Calu3 (cell line): ENCODE data around the gene AQP5. TPM values are rescaled to one million over a fixed set of nuclear protein-coding genes. Genes with fewer than 3 reads are reported as not detected.

ENCODE experiments used
- BruUV-seq: library from RNA; stranded (reverse); fragments of 400-500 nt; replicated peaks from 2 replicates; lab custom pipeline; 2021; lab: Mats Ljungman, UMichigan
- CTCF ChIA-PET: fragments of 300-600 bp; sonication (Branson Sonifier 250); formaldehyde crosslinking; loops from one replicate; lab custom pipeline; 2022; ENCODE audit warnings: antibody characterized with exemption; lab: Charles Lee
- DNase-seq: peaks from one replicate; pipeline ENCODE4 v3.0.0; 2022
- H3K27ac Mint-ChIP-seq: one replicate; pipeline ENCODE4 v1.8.0; 2022; ENCODE audit warnings: mixed read lengths; ENCODE audit not compliant: unreplicated experiment
- H3K27me3 Mint-ChIP-seq: one replicate; pipeline ENCODE4 v1.8.0; 2022; ENCODE audit warnings: mixed read lengths; ENCODE audit not compliant: unreplicated experiment
- H3K36me3 Mint-ChIP-seq: one replicate; pipeline ENCODE4 v1.8.0; 2022; ENCODE audit warnings: mild to moderate bottlenecking, moderate library complexity, mixed read lengths; ENCODE audit not compliant: insufficient read depth, unreplicated experiment
- H3K4me1 Mint-ChIP-seq: one replicate; pipeline ENCODE4 v1.8.0; 2022; ENCODE audit warnings: mild to moderate bottlenecking, low read depth, mixed read lengths; ENCODE audit not compliant: unreplicated experiment
- H3K4me3 Mint-ChIP-seq: one replicate; pipeline ENCODE4 v1.8.0; 2022; ENCODE audit warnings: mild to moderate bottlenecking, low read depth, moderate library complexity, mixed read lengths; ENCODE audit not compliant: unreplicated experiment
- H3K9me3 Mint-ChIP-seq: one replicate; pipeline ENCODE4 v1.8.0; 2022; ENCODE audit warnings: low read depth, mixed read lengths; ENCODE audit not compliant: unreplicated experiment
- CTCF ChIP-seq: fragments of 200-600 bp; IDR thresholded peaks from one replicate; pipeline ENCODE4 v1.8.0; 2022; ENCODE audit warnings: antibody characterized with exemption; ENCODE audit not compliant: unreplicated experiment
- intact Hi-C: fragments of 100-400 bp; cut with micrococcal nuclease; formaldehyde crosslinking; loops from one replicate; pipeline ENCODE4 v1.10.0; 2022; ENCODE audit not compliant: unreplicated experiment
- total RNA-seq: library from RNA; stranded (reverse); gene quantifications from 2 replicates; pipeline ENCODE4 v1.2.3, GENCODE V29; 2022

AQP5 gene
- total RNA-seq, 1 experiment from 2014 or later, result 51.9 TPM

GRCh38 chr12:49956663-49957569, 4.8 kb upstream of the AQP5 start:
- intact Hi-C loops, result no loop called here
- peaks cover 14% of the 10 kb centered on the region for H3K27me3 Mint-ChIP-seq
- no peak overlapping the region for H3K4me3 Mint-ChIP-seq
- peaks cover 11% of the 10 kb centered on the region for H3K36me3 Mint-ChIP-seq
- BruUV-seq, result no TSS peak
- H3K27ac Mint-ChIP-seq, result no peak overlapping the region
- peaks cover 25% of the 10 kb centered on the region for H3K4me1 Mint-ChIP-seq
- H3K9me3 Mint-ChIP-seq, result no peaks in the 10 kb centered on the region
- CTCF ChIA-PET, result no interaction called here
- no peak for TF ChIP-seq CTCF
- DNase-seq, result no peak

DNA sequence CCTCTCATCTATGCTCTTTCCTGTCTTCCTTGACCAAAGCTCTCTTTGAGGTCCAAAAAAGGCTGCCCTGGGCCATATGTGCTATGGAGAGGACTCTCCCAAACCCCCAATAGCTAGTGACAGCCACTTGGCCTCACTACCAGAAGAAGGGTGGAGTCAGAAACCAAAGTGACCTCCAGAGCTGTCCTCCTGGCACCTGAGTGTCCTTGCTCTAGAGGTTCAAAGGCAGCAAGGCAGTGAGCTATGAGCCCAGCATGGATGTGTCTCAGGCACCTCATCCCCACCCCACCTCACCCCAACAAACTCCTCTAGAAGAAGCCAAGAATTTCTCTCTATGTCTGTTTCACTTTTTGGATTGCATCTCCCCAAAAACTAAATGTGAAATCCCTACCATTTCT, 4.1 kb upstream of the AQP5 start:
- no peak for DNase-seq
- TF ChIP-seq CTCF, result no peak
- Mint-ChIP-seq H3K27me3 (peaks cover 14% of the 10 kb centered on the region), H3K36me3 (peaks cover 18% of the 10 kb centered on the region), H3K4me1 (peaks cover 31% of the 10 kb centered on the region), H3K4me3 (no peak overlapping the region), H3K9me3 (no peaks in the 10 kb centered on the region), H3K27ac (no peak overlapping the region)
- CTCF ChIA-PET, result no interaction called here
- intact Hi-C loops, result no loop called here
- BruUV-seq, result no TSS peak

GRCh38 chr12:49959685-49960473, 1.8 kb upstream of the AQP5 start:
- peak overlapping the region; percentile 68 for H3K4me3 Mint-ChIP-seq
- CTCF ChIA-PET, result interaction anchor here (0.7 to 3.0 kb wide), 4 partner anchors 11 to 92 kb away, joined by 4 to 20 read pairs (median 4); no protein-coding TSS in a partner anchor
- intact Hi-C loops, result no loop called here
- peaks cover 14% of the 10 kb centered on the region for H3K27me3 Mint-ChIP-seq
- no peaks in the 10 kb centered on the region for H3K9me3 Mint-ChIP-seq
- H3K4me1 Mint-ChIP-seq, result peaks cover 54% of the 10 kb centered on the region
- BruUV-seq, result TSS peak; percentile 45
- peaks cover 28% of the 10 kb centered on the region for H3K36me3 Mint-ChIP-seq
- H3K27ac Mint-ChIP-seq, result peak overlapping the region; percentile 88
- DNase-seq, result peak; percentile 80
- no peak for TF ChIP-seq CTCF

DNA sequence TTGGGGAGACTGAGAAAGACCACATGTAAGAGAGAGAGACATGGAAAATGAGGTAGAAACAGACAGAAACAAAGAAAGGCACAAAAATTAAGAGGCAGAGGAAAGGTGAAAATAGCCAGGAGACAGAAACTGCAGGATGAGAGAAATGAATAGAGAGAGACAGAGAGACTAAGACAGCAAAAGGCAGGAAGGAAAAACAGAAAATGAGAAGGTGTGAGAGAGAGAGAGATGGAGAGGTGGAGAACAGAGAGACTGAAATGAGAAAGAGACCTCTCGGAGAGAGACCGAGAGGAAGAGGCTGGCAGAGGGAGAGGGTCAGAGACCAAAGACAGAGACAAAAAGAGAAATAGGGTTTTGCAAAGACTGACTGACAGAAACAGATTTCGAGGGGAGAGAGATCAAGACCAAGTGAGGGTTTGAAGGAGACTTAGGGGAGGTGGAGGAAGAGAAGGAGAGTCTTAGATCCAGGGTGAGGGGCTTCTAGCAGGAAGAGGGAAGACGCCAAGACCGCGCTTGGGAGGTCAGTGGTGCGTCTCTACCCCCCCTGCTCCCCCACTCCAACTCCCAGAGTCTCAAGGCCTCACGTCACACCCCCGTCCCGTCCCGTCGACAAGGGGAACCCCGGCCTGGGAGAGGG, 1.1 kb upstream of the AQP5 start:
- Mint-ChIP-seq H3K4me1 (peaks cover 54% of the 10 kb centered on the region), H3K36me3 (peaks cover 28% of the 10 kb centered on the region), H3K4me3 (peak overlapping the region; percentile 68), H3K27ac (peak overlapping the region; percentile 88), H3K27me3 (peaks cover 14% of the 10 kb centered on the region), H3K9me3 (no peaks in the 10 kb centered on the region)
- intact Hi-C loops, result no loop called here
- no peak for DNase-seq
- CTCF ChIA-PET, result interaction anchor here (0.8 to 3.0 kb wide), 3 partner anchors 11 to 17 kb away, joined by 4 to 20 read pairs (median 4); no protein-coding TSS in a partner anchor
- no peak for TF ChIP-seq CTCF
- BruUV-seq, result no TSS peak
